A172 (cell line): ENCODE measurements around the gene INPPL1. TPM values are rescaled to one million over a fixed set of nuclear protein-coding genes. Genes with fewer than 3 reads are reported as not detected.
"Not testable (repeated sequence)": the region's sequence is repeated elsewhere in the genome, so short reads cannot be mapped to it uniquely, and the experiment has no call there.

Experiments
- DNase-seq: peaks from one replicate; pipeline ENCODE4 v3.0.0-alpha.2; 2015; ENCODE audit warnings: low spot score
- total RNA-seq: library from RNA; depleted of rRNA; stranded (reverse); fragments of >200 nt; shearing (Covaris generic); gene quantifications from 2 replicates; pipeline ENCODE4 v1.2.3, GENCODE V29; 2014

The INPPL1 gene
- total RNA-seq, 1 experiment from 2014 or later = 73.0 TPM

- no peak for DNase-seq
These were observed 19.4 kb downstream of the INPPL1 start, which contains the start of gene PHOX2A for GRCh38 chr11:72244060-72244360. Gene PHOX2A, minus strand, starts transcription at chr11:72244176. Its CDS starts 172 bp downstream, at chr11:72244004.

GRCh38 chr11:72244361-72245262 lies 20.0 kb downstream of the INPPL1 start:
- DNase-seq = no peak

- no peak for DNase-seq
These were observed 20.8 kb downstream of the INPPL1 start for GRCh38 chr11:72245263-72245816.

- DNase-seq = no peak
These were observed 23.0 kb downstream of the INPPL1 start for GRCh38 chr11:72247584-72247983.

GRCh38 chr11:72249961-72250360 lies 25.4 kb downstream of the INPPL1 start:
- no peak for DNase-seq

GRCh38 chr11:72250661-72251464 lies 26.3 kb downstream of the INPPL1 start:
- DNase-seq = no peak

GRCh38 chr11:72251614-72252013 lies 27.0 kb downstream of the INPPL1 start:
- no peak for DNase-seq

GRCh38 chr11:72253392-72253791 lies 28.8 kb downstream of the INPPL1 start:
- no peak for DNase-seq

- no peak for DNase-seq
These were observed 29.9 kb downstream of the INPPL1 start for GRCh38 chr11:72254299-72254993.

GRCh38 chr11:72257570-72257969 lies 33.0 kb downstream of the INPPL1 start:
- no peak for DNase-seq

GRCh38 chr11:72259490-72259889 lies 34.9 kb downstream of the INPPL1 start:
- DNase-seq = no peak

- DNase-seq = no peak
These were observed 36.0 kb downstream of the INPPL1 start for GRCh38 chr11:72260574-72260973.

GRCh38 chr11:72263361-72263760 lies 38.8 kb downstream of the INPPL1 start:
- DNase-seq = peak; percentile 62

- DNase-seq = no peak
These were observed 41.4 kb downstream of the INPPL1 start for GRCh38 chr11:72265951-72266350.

- DNase-seq = not testable (repeated sequence)
These were observed 42.4 kb downstream of the INPPL1 start for GRCh38 chr11:72266960-72267359.

- DNase-seq = no peak
These were observed 43.5 kb downstream of the INPPL1 start for GRCh38 chr11:72267956-72268617.

GRCh38 chr11:72271980-72272379 lies 47.4 kb downstream of the INPPL1 start:
- no peak for DNase-seq

GRCh38 chr11:72274435-72274834 lies 49.9 kb downstream of the INPPL1 start:
- no peak for DNase-seq

GRCh38 chr11:72278905-72279304 lies 54.3 kb downstream of the INPPL1 start:
- DNase-seq = peak; percentile 25

- no peak for DNase-seq
These were observed 55.5 kb downstream of the INPPL1 start for GRCh38 chr11:72280037-72280436.

- DNase-seq = no peak
These were observed 56.3 kb downstream of the INPPL1 start for GRCh38 chr11:72280726-72281315.
